Rectal smooth muscle tissue (tissue), 1 donor: ENCODE data around the gene NUP93.
"Not testable (repeated sequence)": the region's sequence is repeated elsewhere in the genome, so short reads cannot be mapped to it uniquely, and the experiment has no call there.

ENCODE experiments used
- H3K27ac ChIP-seq: one replicate; pipeline ENCODE4 v1.7.0; 2013; ENCODE audit warnings: low read depth, low read length, inconsistent platforms
- H3K27me3 ChIP-seq: one replicate; pipeline ENCODE4 v1.7.0; 2013; ENCODE audit warnings: low read length; ENCODE audit not compliant: control insufficient read depth, insufficient read depth
- H3K36me3 ChIP-seq: one replicate; pipeline ENCODE4 v1.7.0; 2013; ENCODE audit warnings: low read length; ENCODE audit not compliant: control insufficient read depth, insufficient read depth
- H3K4me1 ChIP-seq: one replicate; pipeline ENCODE4 v1.7.0; 2013; ENCODE audit warnings: low read length; ENCODE audit not compliant: control insufficient read depth, insufficient read depth
- H3K4me3 ChIP-seq: one replicate; pipeline ENCODE4 v1.7.0; 2013; ENCODE audit warnings: low read length
- H3K9ac ChIP-seq: one replicate; pipeline ENCODE4 v1.7.0; 2013; ENCODE audit warnings: low read length

NUP93 gene

GRCh38 chr16:56880685-56881084 is 150.8 kb downstream of the NUP93 start:
- H3K9ac ChIP-seq, result no peak overlapping the region
- H3K36me3 ChIP-seq, result no peaks in the 10 kb centered on the region
- H3K27me3 ChIP-seq, result no peaks in the 10 kb centered on the region
- H3K4me3 ChIP-seq, result no peak overlapping the region
- H3K27ac ChIP-seq, result no peak overlapping the region
- H3K4me1 ChIP-seq, result no peaks in the 10 kb centered on the region

GRCh38 chr16:56882077-56882800 is 152.3 kb downstream of the NUP93 start:
- Histone ChIP-seq H3K27me3 (no peaks in the 10 kb centered on the region), H3K36me3 (no peaks in the 10 kb centered on the region), H3K4me3 (no peak overlapping the region), H3K27ac (no peak overlapping the region), H3K4me1 (no peaks in the 10 kb centered on the region), H3K9ac (no peak overlapping the region)

- Histone ChIP-seq H3K4me3 (no peak overlapping the region), H3K9ac (no peak overlapping the region), H3K27ac (no peak overlapping the region), H3K4me1 (no peaks in the 10 kb centered on the region), H3K27me3 (no peaks in the 10 kb centered on the region), H3K36me3 (no peaks in the 10 kb centered on the region)
Observed at GRCh38 chr16:56883586-56883985, 153.7 kb downstream of the NUP93 start.

- Histone ChIP-seq H3K27me3 (no peaks in the 10 kb centered on the region), H3K4me1 (no peaks in the 10 kb centered on the region), H3K27ac (no peak overlapping the region), H3K4me3 (no peak overlapping the region), H3K36me3 (no peaks in the 10 kb centered on the region), H3K9ac (no peak overlapping the region)
Observed at GRCh38 chr16:56884026-56884582, 154.2 kb downstream of the NUP93 start.

- not testable (repeated sequence) for H3K4me1 ChIP-seq, H3K27me3 ChIP-seq, H3K36me3 ChIP-seq, H3K27ac ChIP-seq, H3K4me3 ChIP-seq, H3K9ac ChIP-seq
Observed at GRCh38 chr16:56884929-56885328, 155.0 kb downstream of the NUP93 start.

- Histone ChIP-seq H3K27ac (no peak overlapping the region), H3K36me3 (no peaks in the 10 kb centered on the region), H3K4me3 (no peak overlapping the region), H3K4me1 (no peaks in the 10 kb centered on the region), H3K27me3 (no peaks in the 10 kb centered on the region), H3K9ac (no peak overlapping the region)
Observed at GRCh38 chr16:56885446-56886162, 155.7 kb downstream of the NUP93 start.

- Histone ChIP-seq H3K4me3 (no peak overlapping the region), H3K9ac (no peak overlapping the region), H3K27me3 (no peaks in the 10 kb centered on the region), H3K36me3 (no peaks in the 10 kb centered on the region), H3K4me1 (no peaks in the 10 kb centered on the region), H3K27ac (no peak overlapping the region)
Observed at GRCh38 chr16:56886296-56886695, 156.4 kb downstream of the NUP93 start.

- no peak overlapping the region for H3K27ac ChIP-seq
- H3K27me3 ChIP-seq, result no peaks in the 10 kb centered on the region
- no peaks in the 10 kb centered on the region for H3K4me1 ChIP-seq
- H3K4me3 ChIP-seq, result no peak overlapping the region
- no peak overlapping the region for H3K9ac ChIP-seq
- H3K36me3 ChIP-seq, result no peaks in the 10 kb centered on the region
Observed at GRCh38 chr16:56886826-56887225, 156.9 kb downstream of the NUP93 start.

- Histone ChIP-seq H3K27ac (no peak overlapping the region), H3K36me3 (no peaks in the 10 kb centered on the region), H3K27me3 (no peaks in the 10 kb centered on the region), H3K4me1 (no peaks in the 10 kb centered on the region), H3K9ac (no peak overlapping the region), H3K4me3 (no peak overlapping the region)
Observed at GRCh38 chr16:56888806-56889205, 158.9 kb downstream of the NUP93 start.

- Histone ChIP-seq H3K4me1 (no peaks in the 10 kb centered on the region), H3K36me3 (no peaks in the 10 kb centered on the region), H3K9ac (no peak overlapping the region), H3K27me3 (no peaks in the 10 kb centered on the region), H3K27ac (no peak overlapping the region), H3K4me3 (no peak overlapping the region)
Observed at GRCh38 chr16:56889206-56889605, 159.3 kb downstream of the NUP93 start.

GRCh38 chr16:56891685-56892084 is 161.8 kb downstream of the NUP93 start:
- H3K4me1 ChIP-seq, result no peaks in the 10 kb centered on the region
- H3K27ac ChIP-seq, result no peak overlapping the region
- H3K27me3 ChIP-seq, result no peaks in the 10 kb centered on the region
- H3K4me3 ChIP-seq, result no peak overlapping the region
- no peaks in the 10 kb centered on the region for H3K36me3 ChIP-seq
- no peak overlapping the region for H3K9ac ChIP-seq

- no peak overlapping the region for H3K9ac ChIP-seq
- no peak overlapping the region for H3K4me3 ChIP-seq
- H3K27me3 ChIP-seq, result no peaks in the 10 kb centered on the region
- H3K27ac ChIP-seq, result no peak overlapping the region
- H3K36me3 ChIP-seq, result no peaks in the 10 kb centered on the region
- no peaks in the 10 kb centered on the region for H3K4me1 ChIP-seq
Observed at GRCh38 chr16:56892705-56893104, 162.8 kb downstream of the NUP93 start.
